ENCODE data around the gene CASZ1.

DNA sequence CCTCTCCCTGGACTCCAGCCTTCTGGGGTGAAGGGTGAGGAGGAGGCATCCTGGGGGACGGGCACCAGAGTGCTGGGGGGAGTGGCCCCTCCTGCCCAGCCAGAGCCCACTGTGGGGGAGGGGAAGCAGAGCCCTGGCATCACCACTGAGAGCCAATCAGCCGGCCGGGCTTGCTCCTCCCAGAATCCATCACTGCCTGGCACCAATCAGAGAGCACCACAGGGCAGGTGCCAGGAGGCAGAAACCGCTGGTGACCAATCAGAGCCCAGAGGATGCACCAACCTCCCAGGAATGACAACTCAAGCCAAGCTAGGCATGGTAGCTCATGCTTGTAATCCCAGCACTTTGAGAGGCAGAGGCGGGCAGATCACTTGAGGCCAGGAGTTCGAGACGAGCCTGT lies 27.9 kb downstream of the CASZ1 start:
- TF ChIP-seq, protein P1, sequence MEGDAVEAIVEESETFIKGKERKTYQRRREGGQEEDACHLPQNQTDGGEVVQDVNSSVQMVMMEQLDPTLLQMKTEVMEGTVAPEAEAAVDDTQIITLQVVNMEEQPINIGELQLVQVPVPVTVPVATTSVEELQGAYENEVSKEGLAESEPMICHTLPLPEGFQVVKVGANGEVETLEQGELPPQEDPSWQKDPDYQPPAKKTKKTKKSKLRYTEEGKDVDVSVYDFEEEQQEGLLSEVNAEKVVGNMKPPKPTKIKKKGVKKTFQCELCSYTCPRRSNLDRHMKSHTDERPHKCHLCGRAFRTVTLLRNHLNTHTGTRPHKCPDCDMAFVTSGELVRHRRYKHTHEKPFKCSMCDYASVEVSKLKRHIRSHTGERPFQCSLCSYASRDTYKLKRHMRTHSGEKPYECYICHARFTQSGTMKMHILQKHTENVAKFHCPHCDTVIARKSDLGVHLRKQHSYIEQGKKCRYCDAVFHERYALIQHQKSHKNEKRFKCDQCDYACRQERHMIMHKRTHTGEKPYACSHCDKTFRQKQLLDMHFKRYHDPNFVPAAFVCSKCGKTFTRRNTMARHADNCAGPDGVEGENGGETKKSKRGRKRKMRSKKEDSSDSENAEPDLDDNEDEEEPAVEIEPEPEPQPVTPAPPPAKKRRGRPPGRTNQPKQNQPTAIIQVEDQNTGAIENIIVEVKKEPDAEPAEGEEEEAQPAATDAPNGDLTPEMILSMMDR (IDR thresholded peaks at IDR 0.05; ENCODE audit: insufficient read depth, low read depth, low read length) = no peak
- TF ChIP-seq EZH2 (IDR thresholded peaks at IDR 0.05; ENCODE audit: insufficient read depth, low read length) = no peak
